ENCODE measurements around the gene ETV6. TPM values are rescaled to one million over a fixed set of nuclear protein-coding genes. Genes with fewer than 3 reads are reported as not detected.

Gene ETV6
- 10 to 100 TPM; 28.5 to 30.2 TPM for total RNA-seq
- 17.4 TPM for polyA plus RNA-seq (2013, experiment 1 of 2)
- polyA plus RNA-seq (2013, experiment 2 of 2) = 17.3 TPM
- 20.0 to 127 (median 53.0) reads per million in 172 experiments for total RNA-seq

DNA sequence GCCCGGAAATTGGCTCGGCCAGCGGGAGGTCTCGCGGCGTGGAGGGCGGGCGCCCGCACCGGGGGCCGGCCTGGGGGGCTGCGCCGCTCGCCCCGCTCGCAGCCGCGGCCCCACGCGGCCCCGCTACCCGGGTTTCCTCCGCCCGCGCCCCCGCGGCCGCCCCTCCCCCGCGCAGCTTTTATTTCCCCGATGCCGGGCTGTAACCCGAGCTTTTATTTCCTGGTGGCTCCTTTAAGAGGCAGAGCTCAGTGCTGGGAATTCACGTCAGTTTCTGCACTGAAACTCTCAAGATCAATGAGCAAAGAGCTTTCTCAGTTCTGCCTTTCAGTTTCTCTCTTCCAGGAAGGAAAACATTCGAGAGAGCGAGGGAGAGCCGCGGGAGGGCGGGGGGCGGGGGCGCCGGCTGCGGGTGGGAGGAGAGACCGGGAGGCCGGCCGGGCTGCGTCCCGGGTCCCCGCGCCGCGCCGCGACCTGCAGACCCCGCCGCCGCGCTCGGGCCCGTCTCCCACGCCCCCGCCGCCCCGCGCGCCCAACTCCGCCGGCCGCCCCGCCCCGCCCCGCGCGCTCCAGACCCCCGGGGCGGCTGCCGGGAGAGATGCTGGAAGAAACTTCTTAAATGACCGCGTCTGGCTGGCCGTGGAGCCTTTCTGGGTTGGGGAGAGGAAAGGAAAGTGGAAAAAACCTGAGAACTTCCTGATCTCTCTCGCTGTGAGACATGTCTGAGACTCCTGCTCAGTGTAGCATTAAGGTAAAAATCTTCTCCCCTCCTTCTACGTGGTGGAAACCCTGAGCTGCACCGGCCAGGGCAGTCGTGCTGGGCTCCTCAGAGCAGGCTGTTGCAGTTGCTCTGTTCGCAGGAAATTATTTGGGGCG lies at the start of gene ETV6:
Gene ETV6 (plus strand): TSS at position 262 of the 873 bp plus-strand sequence. CDS start 454 bp downstream, at position 716.
- Mint-ChIP-seq H3K4me3 (peak within 1 kb of the TSS; percentile 98), H3K9me3 (no peaks in the 10 kb centered on the region), H3K36me3 (ENCODE audit: low read depth) (peaks cover 24% of the 10 kb centered on the region), H3K27ac (peak within 1 kb of the TSS; percentile 92), H3K27me3 (no peaks in the 10 kb centered on the region), H3K4me1 (ENCODE audit: low read depth) (peaks cover 44% of the 10 kb centered on the region)
- no peaks in the 10 kb centered on the region for H3K27me3 ChIP-seq (ENCODE audit: control insufficient read depth in 1 of 2, insufficient read depth in 2 of 2, low read length in 2 of 2)
- ChIA-PET POLR2A (interaction anchor here (0.5 to 2.6 kb wide), 25 partner anchors 8 to 1284 kb away, joined by 3 to 17 read pairs (median 3); partner anchors contain the start of genes BORCS5 and MAGOHB), CTCF (interaction anchor here (1.3 kb wide), 1 partner anchor 10 kb away, joined by 3 read pairs; no protein-coding TSS in a partner anchor)
- TF ChIP-seq, protein P1, sequence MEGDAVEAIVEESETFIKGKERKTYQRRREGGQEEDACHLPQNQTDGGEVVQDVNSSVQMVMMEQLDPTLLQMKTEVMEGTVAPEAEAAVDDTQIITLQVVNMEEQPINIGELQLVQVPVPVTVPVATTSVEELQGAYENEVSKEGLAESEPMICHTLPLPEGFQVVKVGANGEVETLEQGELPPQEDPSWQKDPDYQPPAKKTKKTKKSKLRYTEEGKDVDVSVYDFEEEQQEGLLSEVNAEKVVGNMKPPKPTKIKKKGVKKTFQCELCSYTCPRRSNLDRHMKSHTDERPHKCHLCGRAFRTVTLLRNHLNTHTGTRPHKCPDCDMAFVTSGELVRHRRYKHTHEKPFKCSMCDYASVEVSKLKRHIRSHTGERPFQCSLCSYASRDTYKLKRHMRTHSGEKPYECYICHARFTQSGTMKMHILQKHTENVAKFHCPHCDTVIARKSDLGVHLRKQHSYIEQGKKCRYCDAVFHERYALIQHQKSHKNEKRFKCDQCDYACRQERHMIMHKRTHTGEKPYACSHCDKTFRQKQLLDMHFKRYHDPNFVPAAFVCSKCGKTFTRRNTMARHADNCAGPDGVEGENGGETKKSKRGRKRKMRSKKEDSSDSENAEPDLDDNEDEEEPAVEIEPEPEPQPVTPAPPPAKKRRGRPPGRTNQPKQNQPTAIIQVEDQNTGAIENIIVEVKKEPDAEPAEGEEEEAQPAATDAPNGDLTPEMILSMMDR (IDR thresholded peaks at IDR 0.05) = no peak
- no peaks in the 10 kb centered on the region for H3K9me3 ChIP-seq (ENCODE audit: control insufficient read depth in 1 of 2, insufficient read depth in 1 of 2, low read length in 2 of 2)
- H3K4me3 ChIP-seq (ENCODE audit: low read length) = peak within 1 kb of the TSS; percentile 97
- H3K36me3 ChIP-seq (ENCODE audit: insufficient read depth, low read length) = no peaks in the 10 kb centered on the region
- ATAC-seq (ENCODE audit: poor library complexity) (peak; percentile 62), DNase-seq (peak; percentile 41 to 88 (median 62))
- intact Hi-C loops (cut with DNase I, micrococcal nuclease) = loop anchor here in 1 of 2 experiments (1.0 to 10.0 kb wide), 6 partner anchors 77 to 705 kb away; partner anchors contain the start of genes BORCS5 and MANSC1
- peaks cover 32% of the 10 kb centered on the region for H3K4me1 ChIP-seq (ENCODE audit: insufficient read depth, low read length)
- H3K27ac ChIP-seq (ENCODE audit: low read depth in 1 of 2, low read length in 2 of 2) = peak within 1 kb of the TSS; percentile 68 to 81

DNA sequence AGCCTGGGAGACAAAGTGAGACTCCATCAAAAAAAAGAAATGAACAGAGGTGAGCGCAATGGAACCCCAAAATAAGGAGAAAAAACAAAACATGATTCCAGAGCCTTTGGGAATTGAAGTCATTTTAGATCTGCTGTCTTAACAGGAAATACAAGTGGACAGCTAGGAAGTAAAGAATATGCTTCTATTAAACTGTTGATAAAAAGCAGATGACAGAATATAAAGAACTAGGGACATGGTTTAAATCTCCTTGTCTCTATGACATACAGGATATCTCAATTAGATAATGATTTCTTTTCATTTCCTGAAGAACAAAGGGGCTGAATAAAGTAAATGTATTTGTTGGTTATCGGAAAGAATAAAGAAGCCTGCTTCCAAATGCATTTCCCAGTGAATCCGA lies 49.3 kb upstream of the ETV6 start:
- H3K4me3 ChIP-seq (ENCODE audit: low read length) = no peak overlapping the region
- intact Hi-C loops (cut with DNase I, micrococcal nuclease) = no loop called here
- CTCF ChIA-PET = no interaction called here
- no peaks in the 10 kb centered on the region for H3K36me3 Mint-ChIP-seq (ENCODE audit: low read depth)
- no peak overlapping the region for H3K4me3 Mint-ChIP-seq
- no peaks in the 10 kb centered on the region for H3K9me3 ChIP-seq (ENCODE audit: control insufficient read depth in 1 of 2, insufficient read depth in 1 of 2, low read length in 2 of 2)
- no peak overlapping the region for H3K27ac Mint-ChIP-seq
- no peak for DNase-seq
- no peaks in the 10 kb centered on the region for H3K27me3 Mint-ChIP-seq
- H3K36me3 ChIP-seq (ENCODE audit: insufficient read depth, low read length) = no peaks in the 10 kb centered on the region
- H3K9me3 Mint-ChIP-seq = no peaks in the 10 kb centered on the region
- POLR2A ChIA-PET = interaction anchor here (0.6 kb wide), 1 partner anchor 444 kb away, joined by 3 read pairs; no protein-coding TSS in a partner anchor
- H3K27me3 ChIP-seq (ENCODE audit: control insufficient read depth in 1 of 2, insufficient read depth in 2 of 2, low read length in 2 of 2) = no peaks in the 10 kb centered on the region
- H3K27ac ChIP-seq (ENCODE audit: low read depth in 1 of 2, low read length in 2 of 2) = no peak overlapping the region
- H3K4me1 ChIP-seq (ENCODE audit: insufficient read depth, low read length) = no peaks in the 10 kb centered on the region
- ATAC-seq (ENCODE audit: poor library complexity) = no peak
- TF ChIP-seq, protein P1 (IDR thresholded peaks at IDR 0.05) = no peak
- H3K4me1 Mint-ChIP-seq (ENCODE audit: low read depth) = no peaks in the 10 kb centered on the region

DNA sequence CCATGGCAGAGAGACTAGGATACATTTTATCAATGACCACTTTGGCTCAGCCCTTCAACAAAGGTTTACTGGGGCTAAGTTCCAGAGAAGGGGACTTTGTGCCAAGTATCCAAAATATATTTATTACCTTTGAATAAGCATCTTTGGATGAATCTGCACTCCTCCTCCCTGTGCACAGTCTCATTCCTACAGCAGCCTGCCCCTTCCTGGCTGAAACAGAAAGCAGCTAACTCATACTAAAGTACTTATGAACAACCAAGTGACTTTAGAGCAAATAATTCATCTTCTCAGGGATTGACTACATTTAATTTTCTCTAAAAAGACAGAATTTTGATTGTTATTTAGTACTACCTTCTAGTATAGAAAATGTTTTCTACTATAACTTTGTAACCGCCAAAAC lies 47.8 kb upstream of the ETV6 start:
- H3K4me3 ChIP-seq (ENCODE audit: low read length) = no peak overlapping the region
- Mint-ChIP-seq H3K4me3 (no peak overlapping the region), H3K4me1 (ENCODE audit: low read depth) (no peaks in the 10 kb centered on the region), H3K27ac (no peak overlapping the region), H3K9me3 (no peaks in the 10 kb centered on the region), H3K36me3 (ENCODE audit: low read depth) (no peaks in the 10 kb centered on the region), H3K27me3 (no peaks in the 10 kb centered on the region)
- ChIA-PET POLR2A (no interaction called here), CTCF (interaction anchor here (0.6 kb wide), 1 partner anchor 1497 kb away, joined by 4 read pairs; no protein-coding TSS in a partner anchor)
- no peaks in the 10 kb centered on the region for H3K4me1 ChIP-seq (ENCODE audit: insufficient read depth, low read length)
- H3K9me3 ChIP-seq (ENCODE audit: control insufficient read depth in 1 of 2, insufficient read depth in 1 of 2, low read length in 2 of 2) = no peaks in the 10 kb centered on the region
- H3K27me3 ChIP-seq (ENCODE audit: control insufficient read depth in 1 of 2, insufficient read depth in 2 of 2, low read length in 2 of 2) = no peaks in the 10 kb centered on the region
- intact Hi-C loops (cut with DNase I, micrococcal nuclease) = no loop called here
- no peak overlapping the region for H3K27ac ChIP-seq (ENCODE audit: low read depth in 1 of 2, low read length in 2 of 2)
- TF ChIP-seq, protein P1 (IDR thresholded peaks at IDR 0.05) = no peak
- H3K36me3 ChIP-seq (ENCODE audit: insufficient read depth, low read length) = no peaks in the 10 kb centered on the region
- no peak for ATAC-seq (ENCODE audit: poor library complexity)
- DNase-seq = no peak
